SK-N-SH treated with all-trans-retinoic acid at 6 μM for 48 hours (cell line): ENCODE results near the gene SCGB2B2.
"Not testable (repeated sequence)": the region's sequence is repeated elsewhere in the genome, so short reads cannot be mapped to it uniquely, and the experiment has no call there.

Experiments
- ATAC-seq: fragments of 200-7000 bp; cut with Tn5 transposase; 3 replicates; pipeline ENCODE4 v1.9.1; 2020; ENCODE audit warnings: mild to moderate bottlenecking, moderate library complexity
- ARNTL ChIP-seq: fragments of 450-650 bp; formaldehyde crosslinking; IDR thresholded peaks from 2 replicates; pipeline ENCODE4 v1.5.0; 2020; ENCODE audit warnings: low read depth, mild to moderate bottlenecking, moderate library complexity, borderline replicate concordance
- BACH2 ChIP-seq: fragments of 250-450 bp; sonication (Bioruptor Pico); IDR thresholded peaks from 2 replicates; pipeline ENCODE4 v1.9.0; 2021; ENCODE audit warnings: mild to moderate bottlenecking, borderline replicate concordance
- CREB5 ChIP-seq: fragments of 250-450 bp; sonication (Bioruptor Pico); IDR thresholded peaks from 2 replicates; pipeline ENCODE4 v1.5.1; 2020; ENCODE audit warnings: low read depth, mild to moderate bottlenecking, moderate library complexity
- CSDC2 ChIP-seq: fragments of 250-450 bp; sonication (Bioruptor Pico); IDR thresholded peaks from 2 replicates; pipeline ENCODE4 v1.5.0; 2020; ENCODE audit warnings: mild to moderate bottlenecking, moderate library complexity
- CSRNP3 ChIP-seq: fragments of 250-450 bp; sonication (Bioruptor Pico); IDR thresholded peaks from 2 replicates; pipeline ENCODE4 v1.5.1; 2021; ENCODE audit warnings: mild to moderate bottlenecking, moderate library complexity
- ESRRG ChIP-seq: fragments of 250-450 bp; sonication (Bioruptor Pico); IDR thresholded peaks from 2 replicates; pipeline ENCODE4 v1.6.1; 2021; ENCODE audit warnings: mild to moderate bottlenecking
- GLIS3 ChIP-seq: fragments of 250-450 bp; sonication (Bioruptor Pico); IDR thresholded peaks from 2 replicates; pipeline ENCODE4 v1.5.0; 2020; ENCODE audit warnings: mild to moderate bottlenecking, moderate library complexity
- ISL1 ChIP-seq: fragments of 250-450 bp; sonication (Bioruptor Pico); IDR thresholded peaks from 2 replicates; pipeline ENCODE4 v2.1.2; 2022; ENCODE audit warnings: mild to moderate bottlenecking, moderate library complexity
- PATZ1 ChIP-seq: fragments of 250-450 bp; sonication (Bioruptor Pico); IDR thresholded peaks from 2 replicates; pipeline ENCODE4 v1.8.0; 2020; ENCODE audit warnings: mild to moderate bottlenecking, moderate library complexity, borderline replicate concordance
- POU6F1 ChIP-seq: fragments of 250-450 bp; sonication (Bioruptor Pico); IDR thresholded peaks from 2 replicates; pipeline ENCODE4 v1.8.0; 2021; ENCODE audit warnings: low read depth, mild to moderate bottlenecking, moderate library complexity, borderline replicate concordance
- PPARA ChIP-seq: fragments of 250-450 bp; sonication (Bioruptor Pico); IDR thresholded peaks from 2 replicates; pipeline ENCODE4 v1.5.0; 2020; ENCODE audit warnings: mild to moderate bottlenecking, borderline replicate concordance
- RARB ChIP-seq: fragments of 250-450 bp; sonication (Bioruptor Pico); IDR thresholded peaks from 2 replicates; pipeline ENCODE4 v1.8.0; 2021; ENCODE audit warnings: mild to moderate bottlenecking, moderate library complexity
- SNAI2 ChIP-seq: fragments of 250-450 bp; sonication (Bioruptor Pico); IDR thresholded peaks from 2 replicates; pipeline ENCODE4 v1.5.0; 2020; ENCODE audit warnings: mild to moderate bottlenecking, moderate library complexity
- TCF4 ChIP-seq: fragments of 250-450 bp; sonication (Bioruptor Pico); IDR thresholded peaks from 2 replicates; pipeline ENCODE4 v1.8.0; 2021; ENCODE audit warnings: mild to moderate bottlenecking, moderate library complexity, borderline replicate concordance
- TOX ChIP-seq: fragments of 250-450 bp; sonication (Bioruptor Pico); IDR thresholded peaks from 2 replicates; pipeline ENCODE4 v1.8.0; 2021; ENCODE audit warnings: mild to moderate bottlenecking, moderate library complexity, borderline replicate concordance
- TSHZ2 ChIP-seq: fragments of 250-450 bp; sonication (Bioruptor Pico); IDR thresholded peaks from 2 replicates; pipeline ENCODE4 v1.5.0; 2020; ENCODE audit warnings: mild to moderate bottlenecking, moderate library complexity
- ZC3H10 ChIP-seq: fragments of 250-450 bp; sonication (Bioruptor Pico); IDR thresholded peaks from 2 replicates; pipeline ENCODE4 v1.5.1; 2021; ENCODE audit warnings: mild to moderate bottlenecking, moderate library complexity
- ZNF565 ChIP-seq: fragments of 450-650 bp; formaldehyde crosslinking; conservative IDR thresholded peaks from 2 replicates; pipeline ENCODE4 v1.5.0; 2020; ENCODE audit warnings: low read depth, mild to moderate bottlenecking, moderate library complexity
- ZNF70 ChIP-seq: fragments of 450-650 bp; formaldehyde crosslinking; IDR thresholded peaks from 2 replicates; pipeline ENCODE4 v1.5.0; 2020; ENCODE audit warnings: mild to moderate bottlenecking, moderate library complexity
- ZNF8 ChIP-seq: fragments of 450-650 bp; formaldehyde crosslinking; IDR thresholded peaks from 2 replicates; pipeline ENCODE4 v1.5.0; 2020; ENCODE audit warnings: mild to moderate bottlenecking, moderate library complexity

Gene SCGB2B2

GRCh38 chr19:34687348-34687747 is 10.4 kb upstream of the SCGB2B2 start:
- TF ChIP-seq ISL1 (CRISPR knock-in tag) (no peak), CREB5 (CRISPR knock-in tag) (no peak), POU6F1 (CRISPR knock-in tag) (no peak), TCF4 (no peak), PATZ1 (no peak), ZNF70 (CRISPR knock-in tag) (no peak), CSRNP3 (CRISPR knock-in tag) (no peak), ARNTL (CRISPR knock-in tag) (no peak), ZC3H10 (CRISPR knock-in tag) (no peak), BACH2 (no peak), ZNF8 (CRISPR knock-in tag) (no peak), ESRRG (CRISPR knock-in tag) (no peak), GLIS3 (CRISPR knock-in tag) (no peak)
- ATAC-seq = no peak

- ATAC-seq = no peak
- TF ChIP-seq GLIS3 (CRISPR knock-in tag) (no peak), ISL1 (CRISPR knock-in tag) (no peak), ZNF565 (CRISPR knock-in tag) (no peak), RARB (CRISPR knock-in tag) (no peak), PATZ1 (no peak), CREB5 (CRISPR knock-in tag) (no peak), TSHZ2 (no peak), ARNTL (CRISPR knock-in tag) (no peak), ESRRG (CRISPR knock-in tag) (no peak), TOX (CRISPR knock-in tag) (no peak), SNAI2 (CRISPR knock-in tag) (no peak), PPARA (CRISPR knock-in tag) (no peak), CSDC2 (CRISPR knock-in tag) (no peak), ZNF70 (CRISPR knock-in tag) (no peak)
- TF ChIP-seq, all 23 proteins: peak for 0
Observed at GRCh38 chr19:34686455-34686854, 9.5 kb upstream of the SCGB2B2 start.

- not testable (repeated sequence) for ATAC-seq
Observed at GRCh38 chr19:34685266-34685665, 8.3 kb upstream of the SCGB2B2 start.
